AG04450 (cell line): Measurements from ENCODE around the gene TSPAN14. TPM values are rescaled to one million over a fixed set of nuclear protein-coding genes. Genes with fewer than 3 reads are reported as not detected.

Experiments used
- CTCF ChIA-PET: fragments of 300-600, 350-600 bp; formaldehyde crosslinking; extraction: SDS; loops from one replicate; lab custom pipeline; 2022; ENCODE audit warnings: antibody characterized with exemption, inconsistent platforms; lab: Charles Lee
- POLR2A ChIA-PET: fragments of 350-600 bp; formaldehyde crosslinking; extraction: SDS; loops from one replicate; lab custom pipeline; 2021; ENCODE audit warnings: antibody characterized with exemption, inconsistent platforms; lab: Yijun Ruan, JAX
- DNase-seq: peaks from one replicate; pipeline ENCODE4 v3.0.0-alpha.2; 2011; ENCODE audit warnings: low read depth, low spot score
- H3K27ac ChIP-seq: one replicate; pipeline ENCODE4 v1.5.1; 2012; ENCODE audit warnings: low read depth, low read length, control low read depth
- H3K27me3 ChIP-seq: one replicate; pipeline ENCODE4 v1.6.0; 2012; ENCODE audit warnings: low read length; ENCODE audit not compliant: control insufficient read depth, insufficient read depth
- H3K4me3 ChIP-seq: 2 replicates; pipeline ENCODE4 v1.5.1; 2011; ENCODE audit warnings: mild to moderate bottlenecking, low read depth, low read length, control low read depth
- H3K9me3 ChIP-seq: 2 replicates; pipeline ENCODE4 v1.5.1; 2012; ENCODE audit warnings: low read length; ENCODE audit not compliant: control insufficient read depth, insufficient read depth
- polyA plus RNA-seq: library from polyadenylated mRNA; depleted of rRNA; stranded (reverse); fragments of >200 nt; gene quantifications from 2 replicates; pipeline ENCODE4 v1.2.3, GENCODE V29; 2011
- TF ChIP-seq, protein P1 (sequence below): IDR thresholded peaks from 2 replicates; pipeline ENCODE4 v1.5.1; 2011; ENCODE audit warnings: low read depth, low read length, control low read depth, inconsistent platforms

TSPAN14 gene
- polyA plus RNA-seq, 1 experiment: 27.3 TPM

GRCh38 chr10:80421707-80422536 is 32.2 kb upstream of the TSPAN14 start:
- ChIA-PET POLR2A (no interaction called here), CTCF (interaction anchor here (0.6 to 1.2 kb wide), 3 partner anchors 13 to 84 kb away, joined by 3 to 4 read pairs (median 4); no protein-coding TSS in a partner anchor)
- TF ChIP-seq, protein P1, sequence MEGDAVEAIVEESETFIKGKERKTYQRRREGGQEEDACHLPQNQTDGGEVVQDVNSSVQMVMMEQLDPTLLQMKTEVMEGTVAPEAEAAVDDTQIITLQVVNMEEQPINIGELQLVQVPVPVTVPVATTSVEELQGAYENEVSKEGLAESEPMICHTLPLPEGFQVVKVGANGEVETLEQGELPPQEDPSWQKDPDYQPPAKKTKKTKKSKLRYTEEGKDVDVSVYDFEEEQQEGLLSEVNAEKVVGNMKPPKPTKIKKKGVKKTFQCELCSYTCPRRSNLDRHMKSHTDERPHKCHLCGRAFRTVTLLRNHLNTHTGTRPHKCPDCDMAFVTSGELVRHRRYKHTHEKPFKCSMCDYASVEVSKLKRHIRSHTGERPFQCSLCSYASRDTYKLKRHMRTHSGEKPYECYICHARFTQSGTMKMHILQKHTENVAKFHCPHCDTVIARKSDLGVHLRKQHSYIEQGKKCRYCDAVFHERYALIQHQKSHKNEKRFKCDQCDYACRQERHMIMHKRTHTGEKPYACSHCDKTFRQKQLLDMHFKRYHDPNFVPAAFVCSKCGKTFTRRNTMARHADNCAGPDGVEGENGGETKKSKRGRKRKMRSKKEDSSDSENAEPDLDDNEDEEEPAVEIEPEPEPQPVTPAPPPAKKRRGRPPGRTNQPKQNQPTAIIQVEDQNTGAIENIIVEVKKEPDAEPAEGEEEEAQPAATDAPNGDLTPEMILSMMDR: no peak
- H3K27ac ChIP-seq: no peak overlapping the region
- H3K27me3 ChIP-seq: peaks cover 11% of the 10 kb centered on the region
- DNase-seq: no peak
- H3K9me3 ChIP-seq: no peaks in the 10 kb centered on the region
- H3K4me3 ChIP-seq: no peak overlapping the region

DNA sequence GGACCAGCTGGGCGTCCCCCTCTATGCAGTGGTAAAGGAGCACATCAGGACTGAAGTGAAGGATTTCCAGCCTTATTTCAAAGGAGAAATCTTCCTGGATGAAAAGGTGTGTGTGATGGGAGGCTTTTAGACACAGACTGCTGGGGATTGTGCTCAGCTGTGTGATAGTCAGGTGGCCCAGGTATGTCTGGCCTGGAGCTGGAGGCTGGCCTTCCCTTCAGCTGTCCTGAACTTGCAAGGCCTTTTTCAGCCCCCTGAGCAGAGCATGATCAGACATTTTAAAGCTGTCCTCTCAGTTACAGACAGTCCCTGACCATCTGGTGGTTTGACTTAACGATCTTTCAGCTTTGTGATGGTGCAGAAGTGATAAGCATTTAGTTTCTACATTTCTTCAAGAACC is 28.2 kb upstream of the TSPAN14 start:
- CTCF ChIA-PET: no interaction called here

DNA sequence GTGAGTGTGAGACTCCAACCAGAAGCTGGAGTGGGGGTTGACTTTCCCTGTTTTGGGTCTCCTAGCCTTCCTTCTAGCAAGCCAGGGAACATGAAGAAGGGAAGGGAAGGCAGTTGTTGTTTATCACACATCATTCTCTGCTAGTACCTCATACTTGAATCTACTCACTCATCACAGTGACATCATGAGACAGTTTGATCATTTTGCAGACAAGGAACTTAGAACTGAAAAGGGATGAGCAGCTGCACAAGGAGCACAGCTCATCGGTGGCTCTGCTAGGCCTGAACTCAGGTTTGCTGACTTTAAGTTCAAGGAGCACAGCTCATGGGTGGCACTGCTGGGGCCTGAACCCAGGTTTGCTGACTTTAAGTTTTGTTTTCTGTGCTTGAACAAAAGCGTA is 26.6 kb upstream of the TSPAN14 start:
- H3K27me3 ChIP-seq: no peaks in the 10 kb centered on the region
- no peaks in the 10 kb centered on the region for H3K9me3 ChIP-seq
- ChIA-PET POLR2A (no interaction called here), CTCF (interaction anchor here (0.6 to 0.8 kb wide), 2 partner anchors 13 to 272 kb away, joined by 3 to 6 read pairs; no protein-coding TSS in a partner anchor)
- no peak overlapping the region for H3K4me3 ChIP-seq
- TF ChIP-seq, protein P1: no peak
- no peak overlapping the region for H3K27ac ChIP-seq
- no peak for DNase-seq

More for the DNA sequence above, 28.2 kb upstream of the TSPAN14 start:
- TF ChIP-seq, protein P1: no peak
- DNase-seq: no peak
- POLR2A ChIA-PET: no interaction called here
- H3K9me3 ChIP-seq: no peaks in the 10 kb centered on the region
- no peak overlapping the region for H3K27ac ChIP-seq
- peaks cover 2% of the 10 kb centered on the region for H3K27me3 ChIP-seq
- no peak overlapping the region for H3K4me3 ChIP-seq

GRCh38 chr10:80429521-80429973 is 24.6 kb upstream of the TSPAN14 start:
- Histone ChIP-seq H3K27me3 (no peaks in the 10 kb centered on the region), H3K4me3 (no peak overlapping the region), H3K9me3 (no peaks in the 10 kb centered on the region), H3K27ac (no peak overlapping the region)
- CTCF ChIA-PET: no interaction called here
- TF ChIP-seq, protein P1: no peak
- POLR2A ChIA-PET: no interaction called here
- DNase-seq: no peak

DNA sequence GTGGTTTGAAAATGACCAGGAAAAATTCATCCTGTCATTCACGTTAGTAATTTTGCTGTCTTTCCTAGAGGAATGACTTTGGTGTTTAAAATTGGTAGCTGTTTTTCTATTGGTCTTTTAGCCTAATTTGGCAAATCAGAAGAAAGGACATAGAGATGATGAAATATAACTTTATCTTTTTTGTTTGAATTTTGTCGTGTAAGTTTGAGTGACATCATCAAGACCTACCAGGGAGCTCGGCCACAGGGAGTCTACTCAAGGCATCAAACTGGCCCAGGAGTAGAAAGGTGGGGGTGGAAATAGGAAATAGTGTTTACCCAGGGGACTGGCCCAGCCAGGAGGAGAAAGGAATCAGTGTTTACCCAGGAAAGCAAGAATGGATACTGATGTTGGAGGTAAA is 21.0 kb upstream of the TSPAN14 start:
- TF ChIP-seq, protein P1: no peak
- no peaks in the 10 kb centered on the region for H3K9me3 ChIP-seq
- no peak for DNase-seq
- ChIA-PET POLR2A (no interaction called here), CTCF (interaction anchor here (1.3 kb wide), 1 partner anchor 72 kb away, joined by 6 read pairs; no protein-coding TSS in a partner anchor)
- no peak overlapping the region for H3K4me3 ChIP-seq
- peaks cover 4% of the 10 kb centered on the region for H3K27me3 ChIP-seq
- H3K27ac ChIP-seq: no peak overlapping the region
